ENCODE results near the gene RABGAP1L. TPM values are rescaled to one million over a fixed set of nuclear protein-coding genes. Genes with fewer than 3 reads are reported as not detected.
"Not testable (repeated sequence)": the region's sequence is repeated elsewhere in the genome, so short reads cannot be mapped to it uniquely, and the experiment has no call there.

The RABGAP1L gene
- total and polyA plus RNA-seq, 10 of the 15 experiments (the other 5 are each of a cell fraction or from before 2014, with no cell fraction given), result 5.8 to 194 (median 113) TPM

- H2AFZ ChIP-seq (ENCODE audit: control insufficient read depth, low read depth, low read length); in situ Hi-C loops (cut with MboI); BruUV-seq (replicated peaks); H3K36me3 ChIP-seq (ENCODE audit: control insufficient read depth in 2 of 2, insufficient read depth in 2 of 2, low read length in 1 of 2); H3K27me3 ChIP-seq (replicated peaks in 1 of 2; ENCODE audit: control insufficient read depth in 2 of 2, insufficient read depth in 2 of 2, low read length in 1 of 2); H3K9ac ChIP-seq (ENCODE audit: control insufficient read depth, insufficient read depth, low read length); H3K27ac ChIP-seq (ENCODE audit: control insufficient read depth, insufficient read depth); FAIRE-seq; H3K4me2 ChIP-seq (ENCODE audit: control insufficient read depth, insufficient read depth); H3K9me3 ChIP-seq (replicated peaks; ENCODE audit: control insufficient read depth, insufficient read depth, low read length); intact Hi-C loops (cut with micrococcal nuclease; ENCODE audit: unreplicated experiment); DNase-seq (ENCODE audit: low read depth, low spot score); H3K79me2 ChIP-seq (ENCODE audit: control insufficient read depth, insufficient read depth, low read length); ATAC-seq; H4K20me1 ChIP-seq (ENCODE audit: control insufficient read depth, insufficient read depth); H3K4me3 ChIP-seq: not testable (repeated sequence)
- peaks cover 42% of the 10 kb centered on the region for H3K4me1 ChIP-seq (ENCODE audit: control insufficient read depth, insufficient read depth, low read length)
- ChIA-PET RAD21 (ENCODE audit: unreplicated experiment) (interaction anchor here (1.0 to 3.7 kb wide), 6 partner anchors 16 to 152 kb away, joined by 3 to 21 read pairs (median 6); no protein-coding TSS in a partner anchor), POLR2A (interaction anchor here (3.3 kb wide), 1 partner anchor 17 kb away, joined by 24 read pairs; no protein-coding TSS in a partner anchor), CTCF (interaction anchor here (0.8 to 2.1 kb wide), 4 partner anchors 17 to 184 kb away, joined by 3 to 8 read pairs (median 5); no protein-coding TSS in a partner anchor), SMC1A (ENCODE audit: uncharacterized antibody, unreplicated experiment) (interaction anchor here (1.3 to 2.2 kb wide), 8 partner anchors 12 to 162 kb away, joined by 3 to 11 read pairs (median 4); no protein-coding TSS in a partner anchor)
- 100% methylated on average over 2 of the region's 8 CpGs for WGBS (ENCODE audit: insufficient coverage, insufficient replicate concordance, low lambda C conversion rate, missing lambda C conversion rate)
Observed at GRCh38 chr1:174816621-174817020, 657.3 kb downstream of the RABGAP1L start.

DNA sequence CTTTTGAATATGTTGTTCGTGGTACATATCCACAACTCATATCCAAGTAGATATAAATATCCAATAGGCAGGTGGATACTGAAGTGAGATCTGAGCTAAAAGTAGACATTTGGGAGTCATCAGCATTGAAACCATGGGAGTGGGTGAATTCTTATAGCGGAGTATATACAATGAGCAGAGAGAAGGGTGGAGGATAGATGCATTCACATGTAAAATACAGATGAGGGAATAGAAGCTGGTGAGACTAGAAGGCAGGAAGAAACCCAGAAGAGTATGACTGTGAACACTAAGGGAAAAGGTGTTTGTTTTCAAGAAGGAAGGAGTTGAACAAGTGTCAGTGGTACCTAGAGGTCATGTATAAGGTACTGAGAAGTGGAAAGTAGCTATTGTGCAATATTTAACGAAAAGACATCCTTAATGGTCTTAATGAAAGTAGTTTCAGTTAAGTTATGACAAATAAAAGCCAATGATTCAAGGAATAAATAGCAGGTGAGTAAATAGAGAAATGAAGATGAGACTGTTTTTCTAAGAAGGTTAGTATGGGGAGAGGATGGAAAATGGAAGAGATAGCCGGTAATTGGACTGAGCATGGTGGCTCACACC is 658.8 kb downstream of the RABGAP1L start:
- FAIRE-seq, result no peak
- Histone ChIP-seq H3K4me2 (ENCODE audit: control insufficient read depth, insufficient read depth) (peak overlapping the region; percentile 60), H4K20me1 (ENCODE audit: control insufficient read depth, insufficient read depth) (no peaks in the 10 kb centered on the region), H3K4me3 (no peak overlapping the region), H3K27ac (ENCODE audit: control insufficient read depth, insufficient read depth) (no peak overlapping the region), H3K4me1 (ENCODE audit: control insufficient read depth, insufficient read depth, low read length) (peaks cover 42% of the 10 kb centered on the region), H3K79me2 (ENCODE audit: control insufficient read depth, insufficient read depth, low read length) (no peaks in the 10 kb centered on the region; the same call in 1 of the 2 replicates), H3K36me3 (ENCODE audit: control insufficient read depth in 2 of 2, insufficient read depth in 2 of 2, low read length in 1 of 2) (0 out of 4 replicates have a peak, but pooled peaks cover 0 to 4% of the 10 kb centered on the region in 2 experiments), H3K27me3 (replicated peaks in 1 of 2; ENCODE audit: control insufficient read depth in 2 of 2, insufficient read depth in 2 of 2, low read length in 1 of 2) (no peaks in the 10 kb centered on the region), H2AFZ (ENCODE audit: control insufficient read depth, low read depth, low read length) (no peak overlapping the region), H3K9ac (ENCODE audit: control insufficient read depth, insufficient read depth, low read length) (no peak overlapping the region), H3K9me3 (replicated peaks; ENCODE audit: control insufficient read depth, insufficient read depth, low read length) (no peaks in the 10 kb centered on the region; the same call in 2 of the 3 replicates)
- SMC1A ChIA-PET (ENCODE audit: uncharacterized antibody, unreplicated experiment), result interaction anchor here (0.6 to 1.5 kb wide), 4 partner anchors 18 to 595 kb away, joined by 3 to 5 read pairs (median 4); no protein-coding TSS in a partner anchor
- intact Hi-C loops (cut with micrococcal nuclease; ENCODE audit: unreplicated experiment) (no loop called here), in situ Hi-C loops (cut with MboI) (no loop called here)
- ATAC-seq, result peak; percentile 54
- POLR2A ChIA-PET, result interaction anchor here (0.6 kb wide), 1 partner anchor 21 kb away, joined by 3 read pairs; no protein-coding TSS in a partner anchor
- DNase-seq (ENCODE audit: low read depth, low spot score), result no peak
- CTCF ChIA-PET, result interaction anchor here (2.1 to 3.4 kb wide), 2 partner anchors 8 to 19 kb away, joined by 8 read pairs; no protein-coding TSS in a partner anchor
- TSS peak; percentile 21 for BruUV-seq (replicated peaks)
- RAD21 ChIA-PET (ENCODE audit: unreplicated experiment), result interaction anchor here (1.1 to 1.4 kb wide), 4 partner anchors 10 to 150 kb away, joined by 3 to 5 read pairs (median 3); no protein-coding TSS in a partner anchor
- WGBS (ENCODE audit: insufficient coverage, insufficient replicate concordance, low lambda C conversion rate, missing lambda C conversion rate), result 62% methylated on average over 4 of the region's 4 CpGs
- TF ChIP-seq SMAD1 (IDR thresholded peaks at IDR 0.05; ENCODE audit: low read depth, partially characterized antibody), result no peak
- TF ChIP-seq CREM (IDR thresholded peaks at IDR 0.05; ENCODE audit: low read depth), result peak; percentile 39; the same call in 1 of the 2 replicates
- peak; percentile 74; the same call in 1 of the 2 replicates for TF ChIP-seq NFIC (IDR thresholded peaks at IDR 0.05; ENCODE audit: low read depth, low read length)
- TF ChIP-seq REST (IDR thresholded peaks at IDR 0.05; ENCODE audit: low read depth, low read length), result no peak
- TF ChIP-seq ESRRA (IDR thresholded peaks at IDR 0.05; ENCODE audit: low read length), result no peak
- no peak for TF ChIP-seq ELK1 (IDR thresholded peaks at IDR 0.05; ENCODE audit: low read depth, low read length)
- TF ChIP-seq MEF2A (IDR thresholded peaks at IDR 0.05; ENCODE audit: insufficient read depth, low read depth, low read length), result peak; percentile 67; the same call in 1 of the 2 replicates
- TF ChIP-seq FOXM1 (IDR thresholded peaks at IDR 0.05; ENCODE audit: low read depth, low read length), result peak; percentile 64; the same call in 1 of the 2 replicates
- peak; percentile 67 for TF ChIP-seq RUNX3 (IDR thresholded peaks at IDR 0.05; ENCODE audit: low read length)
- peak in 1 of 2 experiments; percentile 19; a peak in 1 of 4 replicates for TF ChIP-seq ETV6 (conservative IDR thresholded peaks at IDR 0.05 in 1 of 2, IDR thresholded peaks at IDR 0.05 in 1 of 2; ENCODE audit: borderline replicate concordance in 1 of 2, low read depth in 1 of 2)

Measured in GM12878 (cell line).